HepG2 (cell line): Measurements from ENCODE around the gene SMG5. TPM values are rescaled to one million over a fixed set of nuclear protein-coding genes. Genes with fewer than 3 reads are reported as not detected.

Experiments
- ATAD3A ChIP-seq: sonication (generic); formaldehyde crosslinking; IDR thresholded peaks from 2 replicates; pipeline ENCODE4 v1.4.0; 2020; ENCODE audit warnings: missing genetic modification reagents
- BCL3 ChIP-seq: sonication (generic); formaldehyde crosslinking; IDR thresholded peaks from 2 replicates; pipeline ENCODE4 v1.5.1; 2020; ENCODE audit warnings: mild to moderate bottlenecking, missing genetic modification reagents, moderate library complexity
- CBFB ChIP-seq: sonication (generic); formaldehyde crosslinking; IDR thresholded peaks from 2 replicates; pipeline ENCODE4 v1.4.0; 2020; ENCODE audit warnings: missing genetic modification reagents
- CC2D1A ChIP-seq: sonication (generic); formaldehyde crosslinking; IDR thresholded peaks from 2 replicates; pipeline ENCODE4 v1.8.1; 2023; ENCODE audit warnings: mild to moderate bottlenecking, missing genetic modification reagents
- FOXO4 ChIP-seq: sonication (generic); formaldehyde crosslinking; conservative IDR thresholded peaks from 2 replicates; pipeline ENCODE4 v1.8.1; 2023; ENCODE audit warnings: missing genetic modification reagents
- FOXP4 ChIP-seq: sonication (generic); formaldehyde crosslinking; IDR thresholded peaks from 2 replicates; pipeline ENCODE4 v1.4.0; 2020; ENCODE audit warnings: missing genetic modification reagents
- MAFG ChIP-seq: sonication (generic); formaldehyde crosslinking; IDR thresholded peaks from 2 replicates; pipeline ENCODE4 v1.5.1; 2020; ENCODE audit warnings: mild to moderate bottlenecking, missing genetic modification reagents
- MIER2 ChIP-seq: IDR thresholded peaks from 2 replicates; pipeline ENCODE4 v1.6.1; 2016; ENCODE audit warnings: missing biosample characterization, missing genetic modification reagents
- NFIC ChIP-seq: IDR thresholded peaks from 2 replicates; pipeline ENCODE4 v1.6.1; 2012; ENCODE audit warnings: mild to moderate bottlenecking, low read length, inconsistent platforms
- NR3C1 ChIP-seq: sonication (generic); formaldehyde crosslinking; IDR thresholded peaks from 2 replicates; pipeline ENCODE4 v1.4.0; 2020; ENCODE audit warnings: missing genetic modification reagents
- SETDB1 ChIP-seq: sonication (generic); formaldehyde crosslinking; IDR thresholded peaks from 2 replicates; pipeline ENCODE4 v1.5.1; 2020; ENCODE audit warnings: missing genetic modification reagents, mild to moderate bottlenecking, borderline replicate concordance
- SIN3A ChIP-seq: IDR thresholded peaks from 2 replicates; pipeline ENCODE4 v1.6.1; 2011; ENCODE audit warnings: low read depth, mild to moderate bottlenecking, control low read depth, low read length, borderline replicate concordance
- SIN3B ChIP-seq: fragments of 150-350 bp; IDR thresholded peaks from 2 replicates; pipeline ENCODE4 v1.6.1; 2014; ENCODE audit warnings: low read length
- SP140L ChIP-seq: sonication (generic); formaldehyde crosslinking; IDR thresholded peaks from 2 replicates; pipeline ENCODE4 v1.4.0; 2020; ENCODE audit warnings: missing genetic modification reagents, borderline replicate concordance
- SP4 ChIP-seq: sonication (generic); formaldehyde crosslinking; IDR thresholded peaks from 2 replicates; pipeline ENCODE4 v1.8.1; 2023; ENCODE audit warnings: mild to moderate bottlenecking, missing genetic modification reagents
- THAP7 ChIP-seq: sonication (generic); formaldehyde crosslinking; IDR thresholded peaks from 2 replicates; pipeline ENCODE4 v1.8.1; 2023; ENCODE audit warnings: mild to moderate bottlenecking, missing genetic modification reagents
- UBTF ChIP-seq: sonication (generic); formaldehyde crosslinking; IDR thresholded peaks from 2 replicates; pipeline ENCODE4 v1.4.0; 2020; ENCODE audit warnings: mild to moderate bottlenecking, missing genetic modification reagents
- ZBTB1 ChIP-seq: sonication (generic); formaldehyde crosslinking; IDR thresholded peaks from 2 replicates; pipeline ENCODE4 v1.4.0; 2020; ENCODE audit warnings: missing genetic modification reagents, borderline replicate concordance
- ZFP82 ChIP-seq: sonication (generic); formaldehyde crosslinking; IDR thresholded peaks from 2 replicates; pipeline ENCODE4 v1.5.1; 2020; ENCODE audit warnings: mild to moderate bottlenecking, missing genetic modification reagents, borderline replicate concordance
- ZNF136 ChIP-seq: sonication (generic); formaldehyde crosslinking; IDR thresholded peaks from 2 replicates; pipeline ENCODE4 v1.8.1; 2022; ENCODE audit warnings: low read depth, mild to moderate bottlenecking, moderate library complexity, missing genetic modification reagents
- ZNF33B ChIP-seq: sonication (generic); formaldehyde crosslinking; IDR thresholded peaks from 2 replicates; pipeline ENCODE4 v1.5.1; 2020; ENCODE audit warnings: mild to moderate bottlenecking, missing genetic modification reagents
- ZNF773 ChIP-seq: sonication (generic); formaldehyde crosslinking; IDR thresholded peaks from 2 replicates; pipeline ENCODE4 v1.4.0; 2020; ENCODE audit warnings: missing genetic modification reagents, borderline replicate concordance
- ZNF780A ChIP-seq: sonication (generic); formaldehyde crosslinking; IDR thresholded peaks from 2 replicates; pipeline ENCODE4 v1.8.0; 2022; ENCODE audit warnings: mild to moderate bottlenecking, missing genetic modification reagents, moderate library complexity
- polyA plus RNA-seq, 8 experiments: library from polyadenylated mRNA; depleted of rRNA in 3 of 8; stranded (reverse) in 7 of 8; unstranded in 1 of 8; fragments of >200 nt; fragmentation: Illumina TruSeq in 4 of 8; extraction: Trizol in 4 of 8; gene quantifications; 2 replicates each; pipeline versions ENCODE4 v1.2.1 to v1.2.3, GENCODE V29; 2011 to 2016; ENCODE audit warnings: low read depth in 4 of 8, missing spikeins in 1 of 8, mixed read lengths in 1 of 8; ENCODE audit not compliant: insufficient read depth in 1 of 8
- total RNA-seq, 5 experiments: library from RNA; depleted of rRNA; stranded (reverse); fragments of >200 nt; fragmentation: Illumina TruSeq; extraction: Trizol; gene quantifications; 2 replicates each; pipeline ENCODE4 v1.2.3, GENCODE V29; 2016; ENCODE audit warnings: low read depth in 1 of 5

Gene SMG5
- total and polyA plus RNA-seq, 2 of the 13 experiments (the other 11 are each of a cell fraction or from before 2014, with no cell fraction given) = 50.5 to 84.0 TPM

GRCh38 chr1:156247460-156248322, 34.9 kb downstream of the SMG5 start, which contains the start of gene PAQR6 (continued):
- TF ChIP-seq SIN3B (no peak), ZNF780A (CRISPR knock-in tag) (no peak), SP140L (CRISPR knock-in tag) (no peak), CC2D1A (CRISPR knock-in tag) (no peak), MIER2 (CRISPR knock-in tag) (no peak), MAFG (no peak), THAP7 (CRISPR knock-in tag) (no peak), ZFP82 (CRISPR knock-in tag) (no peak), NFIC (no peak), ZNF773 (CRISPR knock-in tag) (no peak), ZNF33B (CRISPR knock-in tag) (no peak), SIN3A (no peak), FOXO4 (CRISPR knock-in tag) (no peak), FOXP4 (CRISPR knock-in tag) (no peak), UBTF (CRISPR knock-in tag) (peak; percentile 84), CBFB (CRISPR knock-in tag) (0 out of 2 replicates have a peak, but pooled peaks have one; percentile 18), ATAD3A (no peak), SP4 (no peak), ZNF136 (CRISPR knock-in tag) (no peak), ZBTB1 (CRISPR knock-in tag) (no peak), NR3C1 (CRISPR knock-in tag) (no peak), BCL3 (no peak), SETDB1 (no peak)
